Mesenchymal stem cell (in vitro differentiated cells and primary cell): ENCODE results near the gene EEF1AKMT1. TPM values are rescaled to one million over a fixed set of nuclear protein-coding genes. Genes with fewer than 3 reads are reported as not detected.

Experiments
- DNase-seq: peaks from one replicate; pipeline ENCODE4 v3.0.0-alpha.2; 2013
- H2AFZ ChIP-seq: one replicate; pipeline ENCODE4 v1.6.1; 2013; ENCODE audit warnings: low read depth, mild to moderate bottlenecking, control low read depth, inconsistent platforms, low read length, moderate library complexity
- H2AK5ac ChIP-seq: 2 replicates; pipeline ENCODE4 v1.6.1; 2013; ENCODE audit warnings: low read length, moderate library complexity, mild to moderate bottlenecking, inconsistent platforms; ENCODE audit not compliant: severe bottlenecking
- H2BK120ac ChIP-seq: one replicate; pipeline ENCODE4 v1.6.1; 2013; ENCODE audit warnings: low read depth, mild to moderate bottlenecking, inconsistent platforms, low read length, moderate library complexity
- H2BK12ac ChIP-seq, 2 experiments: one replicate each; pipeline ENCODE4 v1.6.1; 2013; ENCODE audit warnings: inconsistent platforms in 2 of 2, low read length in 2 of 2, mild to moderate bottlenecking in 2 of 2, moderate library complexity in 2 of 2, control low read depth in 1 of 2
- H2BK15ac ChIP-seq: one replicate; pipeline ENCODE4 v1.6.1; 2013; ENCODE audit warnings: mild to moderate bottlenecking, low read depth, inconsistent platforms; ENCODE audit not compliant: poor library complexity, severe bottlenecking
- H2BK5ac ChIP-seq: 2 replicates; pipeline ENCODE4 v1.6.1; 2013; ENCODE audit warnings: low read depth, mild to moderate bottlenecking, low read length, control low read depth, inconsistent platforms; ENCODE audit not compliant: poor library complexity, severe bottlenecking
- H3K14ac ChIP-seq, 2 experiments: one replicate each; pipeline ENCODE4 v1.6.1; 2013; ENCODE audit warnings: inconsistent platforms in 2 of 2, low read length in 2 of 2, control low read depth in 1 of 2, mild to moderate bottlenecking in 1 of 2, moderate library complexity in 1 of 2
- H3K18ac ChIP-seq, 2 experiments: one replicate each; pipeline ENCODE4 v1.6.1; 2013; ENCODE audit warnings: inconsistent platforms in 2 of 2, low read length in 2 of 2, control low read depth in 1 of 2, low read depth in 1 of 2, mild to moderate bottlenecking in 1 of 2
- H3K23ac ChIP-seq, 2 experiments: one replicate each; pipeline ENCODE4 v1.6.1; 2013; ENCODE audit warnings: inconsistent platforms in 2 of 2, low read length in 2 of 2, mild to moderate bottlenecking in 2 of 2, moderate library complexity in 2 of 2, control low read depth in 1 of 2
- H3K27ac ChIP-seq: 2 replicates; pipeline ENCODE4 v1.5.1; 2013; ENCODE audit warnings: mild to moderate bottlenecking, moderate library complexity, low read length, control low read depth, inconsistent platforms; ENCODE audit not compliant: poor library complexity, severe bottlenecking
- H3K27me3 ChIP-seq, 2 experiments: 2 replicates each; pipeline versions ENCODE4 v1.6.1 to v1.7.0; 2013; ENCODE audit warnings: low read length in 2 of 2, mild to moderate bottlenecking in 2 of 2, moderate library complexity in 2 of 2, control low read depth in 1 of 2, inconsistent platforms in 1 of 2; ENCODE audit not compliant: control insufficient read depth in 1 of 2, insufficient read depth in 1 of 2
- H3K36me3 ChIP-seq, 2 experiments: 2 replicates each; pipeline versions ENCODE4 v1.6.1 to v1.7.0; 2013; ENCODE audit warnings: low read length in 2 of 2, control low read depth in 1 of 2, inconsistent platforms in 1 of 2, low read depth in 1 of 2, mild to moderate bottlenecking in 1 of 2; ENCODE audit not compliant: insufficient read depth in 2 of 2, control insufficient read depth in 1 of 2
- H3K4ac ChIP-seq, 2 experiments: one replicate each; pipeline ENCODE4 v1.6.1; 2013; ENCODE audit warnings: inconsistent platforms in 2 of 2, low read length in 2 of 2, mild to moderate bottlenecking in 2 of 2, moderate library complexity in 2 of 2, control low read depth in 1 of 2, low read depth in 1 of 2
- H3K4me1 ChIP-seq: 2 replicates; pipeline ENCODE4 v1.6.1; 2013; ENCODE audit warnings: low read depth, low read length, control low read depth; ENCODE audit not compliant: control insufficient read depth, insufficient read depth
- H3K4me2 ChIP-seq: 2 replicates; pipeline ENCODE4 v1.6.1; 2013; ENCODE audit warnings: low read length, mild to moderate bottlenecking, inconsistent platforms; ENCODE audit not compliant: poor library complexity, severe bottlenecking
- H3K4me3 ChIP-seq, 2 experiments: 2 replicates each; pipeline versions ENCODE4 v1.5.1 to v1.7.0; 2013; ENCODE audit warnings: low read length in 2 of 2, mild to moderate bottlenecking in 2 of 2, control low read depth in 1 of 2, low read depth in 1 of 2; ENCODE audit not compliant: insufficient read depth in 1 of 2
- H3K79me1 ChIP-seq: replicated peaks from 2 replicates; pipeline ENCODE4 v1.6.1; 2013; ENCODE audit warnings: mild to moderate bottlenecking, control low read depth, low read length, inconsistent platforms; ENCODE audit not compliant: poor library complexity, severe bottlenecking
- H3K9ac ChIP-seq: 2 replicates; pipeline ENCODE4 v1.7.0; 2013; ENCODE audit warnings: mild to moderate bottlenecking, low read length, moderate library complexity
- H3K9me3 ChIP-seq: 2 replicates; pipeline ENCODE4 v1.7.0; 2013; ENCODE audit warnings: mild to moderate bottlenecking, low read length; ENCODE audit not compliant: control insufficient read depth
- H4K8ac ChIP-seq: one replicate; pipeline ENCODE4 v1.6.1; 2013; ENCODE audit warnings: inconsistent platforms, mild to moderate bottlenecking, low read length, moderate library complexity
- H4K91ac ChIP-seq: one replicate; pipeline ENCODE4 v1.6.1; 2013; ENCODE audit warnings: mild to moderate bottlenecking, low read length, inconsistent platforms
- WGBS: methylation state at CpG from one replicate; pipeline ENCODE4 v1.1.7; 2013; ENCODE audit warnings: mixed read lengths; 5-methylcytosine and 5-hydroxymethylcytosine counted together
- polyA plus RNA-seq, 2 experiments: library from polyadenylated mRNA; stranded (reverse); fragments of 200-250 nt; gene quantifications; one replicate each; pipeline ENCODE4 v1.2.3, GENCODE V29; 2013

The EEF1AKMT1 gene, protein sequence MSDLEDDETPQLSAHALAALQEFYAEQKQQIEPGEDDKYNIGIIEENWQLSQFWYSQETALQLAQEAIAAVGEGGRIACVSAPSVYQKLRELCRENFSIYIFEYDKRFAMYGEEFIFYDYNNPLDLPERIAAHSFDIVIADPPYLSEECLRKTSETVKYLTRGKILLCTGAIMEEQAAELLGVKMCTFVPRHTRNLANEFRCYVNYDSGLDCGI
- polyA plus RNA-seq (2013, experiment 1 of 2) = 5.9 TPM
- 6.1 TPM for polyA plus RNA-seq (2013, experiment 2 of 2)

DNA sequence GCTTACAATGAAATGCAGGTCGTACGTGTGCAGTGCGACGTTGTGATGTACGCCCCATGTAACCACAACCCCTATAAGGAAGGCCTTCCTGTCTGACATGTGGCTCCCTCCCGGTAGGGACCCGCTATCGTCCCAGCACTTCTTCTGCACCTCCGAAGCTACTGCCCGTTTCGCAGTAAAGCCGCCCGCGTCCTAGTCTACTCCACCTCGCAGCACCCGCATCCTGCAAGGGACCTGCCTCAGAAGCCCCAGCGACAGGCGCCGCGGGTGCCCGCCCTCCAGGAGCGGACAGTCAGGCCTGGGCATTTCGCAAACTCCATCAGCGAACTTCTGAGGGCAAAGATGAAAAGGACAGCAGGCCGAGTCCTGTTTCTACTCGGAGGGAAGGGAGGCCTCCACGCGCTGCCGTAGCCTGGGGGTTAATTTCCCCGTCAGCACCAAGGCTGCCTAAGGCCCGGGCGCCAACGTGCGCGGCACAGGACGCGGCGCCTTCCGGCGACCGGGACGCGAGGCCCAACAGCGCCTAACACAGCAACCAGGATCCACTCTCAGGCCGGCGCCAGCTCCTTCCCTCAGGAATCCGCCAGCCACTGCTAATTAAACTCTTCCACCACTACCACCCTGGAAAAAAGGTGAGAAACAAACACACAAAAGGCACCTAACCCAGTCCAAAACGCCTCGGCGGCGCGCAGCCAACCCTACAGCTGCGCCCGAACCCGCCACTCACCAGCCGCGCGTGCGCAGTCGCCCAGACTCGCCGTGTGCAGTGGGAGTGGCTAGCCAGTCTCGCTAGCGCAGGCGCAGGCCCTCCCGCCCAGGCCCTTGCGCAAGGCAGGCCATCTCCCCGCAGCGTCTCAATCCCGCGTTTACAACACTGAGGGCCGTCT, at the start of gene EEF1AKMT1:
Gene EEF1AKMT1 (minus strand): TSS at position 768 of the 887 bp plus-strand sequence. CDS start 16,363 bp downstream, outside the sequence.
- H2AFZ ChIP-seq = peak within 1 kb of the TSS; percentile 76
- no peaks in the 10 kb centered on the region for H3K27me3 ChIP-seq
- peak within 1 kb of the TSS; percentile 67 to 88 for H3K4me3 ChIP-seq
- peaks cover 3% of the 10 kb centered on the region for H3K4me1 ChIP-seq
- no peak within 1 kb of the TSS for H2BK5ac ChIP-seq
- peak within 1 kb of the TSS; percentile 86 for H3K27ac ChIP-seq
- peak; percentile 92 for DNase-seq
- peak within 1 kb of the TSS; percentile 19 for H4K91ac ChIP-seq
- peaks cover 17% of the 10 kb centered on the region for H3K79me1 ChIP-seq
- peak within 1 kb of the TSS in 1 of 2 experiments; percentile 53 for H3K14ac ChIP-seq
- no peak within 1 kb of the TSS for H2BK12ac ChIP-seq
- peak within 1 kb of the TSS; percentile 87 for H2BK15ac ChIP-seq
- H3K4ac ChIP-seq = peak within 1 kb of the TSS; percentile 10 to 81
- H2BK120ac ChIP-seq = peak within 1 kb of the TSS; percentile 76
- H4K8ac ChIP-seq = peak within 1 kb of the TSS; percentile 93
- WGBS = 2% methylated on average over 72 of the region's 72 CpGs
- peak within 1 kb of the TSS; percentile 82 to 94 for H3K18ac ChIP-seq
- H3K9ac ChIP-seq = peak within 1 kb of the TSS; percentile 97
- peaks cover 3 to 31% of the 10 kb centered on the region in 2 experiments for H3K36me3 ChIP-seq
- H3K23ac ChIP-seq = peak within 1 kb of the TSS in 1 of 2 experiments; percentile 47
- H3K4me2 ChIP-seq = peak within 1 kb of the TSS; percentile 69
- H2AK5ac ChIP-seq = no peak within 1 kb of the TSS
- peaks cover 14% of the 10 kb centered on the region for H3K9me3 ChIP-seq

DNA sequence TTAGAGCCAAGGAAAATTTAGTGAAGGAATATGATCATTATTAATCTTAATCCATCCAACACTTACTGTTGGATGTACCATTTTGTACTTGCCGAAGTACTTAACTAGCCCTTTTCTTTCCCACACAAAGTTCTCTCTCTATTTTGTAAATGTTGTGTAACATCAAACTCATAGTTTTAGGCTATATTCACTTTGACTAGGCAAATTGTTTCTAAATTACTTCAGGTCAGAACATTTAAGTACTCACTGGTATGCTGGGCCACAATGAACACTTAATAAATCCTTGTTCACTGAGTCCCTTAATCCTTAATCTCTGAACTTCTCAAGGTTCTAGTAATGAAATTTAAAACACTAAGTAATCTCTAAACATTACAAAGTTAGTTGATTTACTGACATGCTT, 49.3 kb upstream of the EEF1AKMT1 start:
- Histone ChIP-seq H3K4ac (no peak overlapping the region), H4K91ac (no peak overlapping the region), H3K18ac (no peak overlapping the region), H3K36me3 (peaks cover 3 to 9% of the 10 kb centered on the region in 2 experiments), H4K8ac (no peak overlapping the region), H2BK15ac (no peak overlapping the region), H3K14ac (no peak overlapping the region), H3K4me3 (no peak overlapping the region), H2BK120ac (no peak overlapping the region), H2BK12ac (no peak overlapping the region), H3K23ac (no peak overlapping the region), H3K27ac (no peak overlapping the region), H3K4me1 (no peaks in the 10 kb centered on the region), H3K27me3 (no peaks in the 10 kb centered on the region), H3K79me1 (peaks cover 9% of the 10 kb centered on the region), H2AFZ (no peak overlapping the region), H2BK5ac (no peak overlapping the region), H2AK5ac (no peak overlapping the region), H3K4me2 (no peak overlapping the region), H3K9me3 (no peaks in the 10 kb centered on the region), H3K9ac (no peak overlapping the region)
- DNase-seq = no peak
- no CpG with 5 or more reads among the region's 1 CpG for WGBS

DNA sequence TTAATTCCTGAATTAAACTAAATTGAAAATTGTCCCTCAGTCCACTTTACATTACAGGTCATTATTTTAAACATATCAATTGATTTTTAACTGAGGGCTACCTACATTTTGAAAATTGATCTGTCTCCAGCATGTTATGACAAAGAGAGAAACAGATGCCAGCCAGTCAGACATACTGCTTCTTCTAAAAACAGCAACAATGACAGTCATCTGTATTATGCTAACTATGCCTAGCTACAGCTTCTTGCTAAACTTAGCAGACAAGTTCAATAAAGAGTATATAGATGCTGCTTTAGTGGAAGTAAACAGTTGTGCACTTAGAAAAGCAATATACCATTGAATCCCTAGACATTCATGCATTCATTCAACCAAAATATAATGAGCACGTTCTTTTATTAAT, 48.6 kb upstream of the EEF1AKMT1 start:
- H3K18ac ChIP-seq = no peak overlapping the region
- no peak overlapping the region for H2BK120ac ChIP-seq

DNA sequence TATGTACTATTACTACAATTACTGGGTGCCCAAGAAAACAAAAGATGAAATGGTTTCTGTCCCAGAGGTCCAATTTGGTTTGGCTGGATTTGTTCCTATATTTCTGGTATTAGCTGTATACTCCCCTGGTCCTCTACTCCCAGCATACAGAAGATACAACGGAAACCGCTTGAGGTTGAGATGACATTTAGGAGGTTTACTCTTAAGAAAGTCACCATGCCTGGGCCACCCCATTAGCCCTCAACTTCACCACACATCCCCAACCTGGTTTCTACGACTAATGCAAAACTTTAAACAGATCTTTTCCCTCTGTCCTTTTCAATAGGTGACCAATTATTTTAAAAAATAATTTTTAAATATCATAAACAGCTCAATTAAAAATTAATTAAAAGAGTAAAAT, 46.0 kb upstream of the EEF1AKMT1 start:
- Histone ChIP-seq H2AFZ (no peak overlapping the region), H3K4me3 (no peak overlapping the region), H4K8ac (no peak overlapping the region), H3K9me3 (no peaks in the 10 kb centered on the region), H3K14ac (no peak overlapping the region), H3K36me3 (peaks cover 3 to 9% of the 10 kb centered on the region in 2 experiments), H2BK120ac (no peak overlapping the region), H3K4me2 (no peak overlapping the region), H2BK12ac (no peak overlapping the region), H3K23ac (no peak overlapping the region), H2AK5ac (no peak overlapping the region), H2BK5ac (no peak overlapping the region), H4K91ac (no peak overlapping the region), H3K18ac (no peak overlapping the region), H3K4me1 (peaks cover 3% of the 10 kb centered on the region), H3K27ac (no peak overlapping the region), H3K9ac (no peak overlapping the region), H3K27me3 (no peaks in the 10 kb centered on the region), H3K79me1 (peaks cover 13% of the 10 kb centered on the region), H2BK15ac (no peak overlapping the region), H3K4ac (no peak overlapping the region)
- no peak for DNase-seq
- WGBS = 100% methylated on average over 2 of the region's 3 CpGs

More for the DNA sequence above, 48.6 kb upstream of the EEF1AKMT1 start:
- Histone ChIP-seq H3K4me1 (no peaks in the 10 kb centered on the region), H3K9ac (no peak overlapping the region), H2BK12ac (no peak overlapping the region), H3K4me3 (no peak overlapping the region), H4K8ac (no peak overlapping the region), H3K14ac (no peak overlapping the region), H3K4ac (no peak overlapping the region), H3K36me3 (peaks cover 3 to 9% of the 10 kb centered on the region in 2 experiments), H3K27ac (no peak overlapping the region), H4K91ac (no peak overlapping the region), H2BK5ac (no peak overlapping the region), H3K79me1 (peaks cover 9% of the 10 kb centered on the region), H3K23ac (no peak overlapping the region), H3K9me3 (no peaks in the 10 kb centered on the region), H2AFZ (no peak overlapping the region), H3K4me2 (no peak overlapping the region), H2BK15ac (no peak overlapping the region), H3K27me3 (no peaks in the 10 kb centered on the region), H2AK5ac (no peak overlapping the region)
- DNase-seq = no peak
- WGBS = no CpG with 5 or more reads among the region's 1 CpG
